SU-DHL-6 (cell line): Measurements from ENCODE around the gene TNP1.

Experiments
- H2AFZ ChIP-seq: fragments of 200-600 bp; sonication (generic); 2 replicates; pipeline ENCODE4 v1.6.1; 2014; ENCODE audit warnings: low read depth, mild to moderate bottlenecking, moderate library complexity, mixed read lengths, antibody characterized with exemption, low read length; ENCODE audit not compliant: severe bottlenecking
- H3F3A ChIP-seq: fragments of 200-600 bp; shearing (Covaris generic); 2 replicates; pipeline ENCODE4 v1.6.0; 2016; ENCODE audit warnings: antibody characterized with exemption, mild to moderate bottlenecking; ENCODE audit not compliant: insufficient read depth
- H3K27ac ChIP-seq: fragments of 200-600 bp; sonication (generic); 2 replicates; pipeline ENCODE4 v1.5.1; 2016; ENCODE audit warnings: low read depth, mild to moderate bottlenecking, low read length, moderate library complexity, mixed read lengths
- H3K27me3 ChIP-seq: fragments of 200-600 bp; sonication (generic), shearing (Covaris generic); 2 replicates; pipeline ENCODE4 v1.6.0; 2014; ENCODE audit warnings: mild to moderate bottlenecking, low read length
- H3K36me3 ChIP-seq: fragments of 200-600 bp; sonication (generic); 2 replicates; pipeline ENCODE4 v1.6.1; 2014; ENCODE audit warnings: mild to moderate bottlenecking, low read length, mixed read lengths
- H3K4me2 ChIP-seq: fragments of 300-600, 200-600 bp; shearing (Covaris generic), sonication (generic); 2 replicates; pipeline ENCODE4 v1.6.0; 2014; ENCODE audit warnings: low read length, low read depth, mild to moderate bottlenecking; ENCODE audit not compliant: poor library complexity, severe bottlenecking
- H3K4me3 ChIP-seq: fragments of 200-600 bp; sonication (generic); 2 replicates; pipeline ENCODE4 v1.5.1; 2014; ENCODE audit warnings: antibody characterized with exemption, low read length, mild to moderate bottlenecking, mixed read lengths; ENCODE audit not compliant: insufficient read depth, poor library complexity, severe bottlenecking
- H3K79me2 ChIP-seq: fragments of 200-600 bp; sonication (generic); 2 replicates; pipeline ENCODE4 v1.6.1; 2014; ENCODE audit warnings: mild to moderate bottlenecking, low read length, moderate library complexity; ENCODE audit not compliant: insufficient read depth
- H3K9ac ChIP-seq: fragments of 200-600 bp; sonication (generic); 2 replicates; pipeline ENCODE4 v1.7.0; 2014; ENCODE audit warnings: mild to moderate bottlenecking, low read length
- H3K9me2 ChIP-seq: fragments of 200-600 bp; sonication (generic); replicated peaks from 2 replicates; pipeline ENCODE4 v1.6.1; 2014; ENCODE audit warnings: low read length; ENCODE audit not compliant: insufficient read depth
- H3K9me3 ChIP-seq: fragments of 200-600 bp; sonication (generic); 2 replicates; pipeline ENCODE4 v1.6.1; 2014; ENCODE audit warnings: low read length, mixed read lengths; ENCODE audit not compliant: insufficient read depth
- H4K20me1 ChIP-seq: fragments of 200-600 bp; sonication (generic); 2 replicates; pipeline ENCODE4 v1.6.1; 2014; ENCODE audit warnings: low read depth, mild to moderate bottlenecking, antibody characterized with exemption, low read length, moderate library complexity, mixed read lengths
- EZH2phosphoT487 ChIP-seq: fragments of 200-600 bp; sonication (generic), shearing (Covaris generic); conservative IDR thresholded peaks from 2 replicates; pipeline ENCODE4 v1.6.1; 2018; ENCODE audit warnings: mild to moderate bottlenecking, antibody characterized with exemption, low read length, moderate library complexity, mixed read lengths
- TF ChIP-seq, protein P1 (sequence below): fragments of 200-600 bp; sonication (generic); IDR thresholded peaks from one replicate; pipeline ENCODE4 v1.5.1; 2017; ENCODE audit warnings: antibody characterized with exemption, mild to moderate bottlenecking, low read length, moderate library complexity; ENCODE audit not compliant: insufficient read depth, poor library complexity, severe bottlenecking

The TNP1 gene

DNA sequence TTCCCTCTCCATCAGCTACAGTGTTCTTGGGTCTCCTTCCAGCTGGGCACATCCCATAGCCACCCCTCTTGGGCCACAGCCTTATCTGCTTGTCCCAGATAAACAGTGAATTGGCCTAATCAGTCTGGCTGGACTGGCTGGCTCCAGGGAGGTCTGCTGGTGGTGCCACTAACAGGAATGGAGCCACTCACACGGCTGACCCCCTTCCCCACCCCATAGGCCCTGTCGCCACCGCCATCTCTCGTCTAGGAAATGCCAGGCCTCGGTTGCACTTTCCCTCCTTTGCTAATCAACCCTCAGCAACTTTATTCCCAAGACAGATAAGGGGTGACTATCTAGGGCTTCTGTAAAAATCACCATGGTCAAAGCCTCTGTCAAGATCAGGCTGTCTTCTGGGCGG lies 23.0 kb upstream of the TNP1 start:
- H3K4me3 ChIP-seq: no peak overlapping the region
- TF ChIP-seq, protein P1, sequence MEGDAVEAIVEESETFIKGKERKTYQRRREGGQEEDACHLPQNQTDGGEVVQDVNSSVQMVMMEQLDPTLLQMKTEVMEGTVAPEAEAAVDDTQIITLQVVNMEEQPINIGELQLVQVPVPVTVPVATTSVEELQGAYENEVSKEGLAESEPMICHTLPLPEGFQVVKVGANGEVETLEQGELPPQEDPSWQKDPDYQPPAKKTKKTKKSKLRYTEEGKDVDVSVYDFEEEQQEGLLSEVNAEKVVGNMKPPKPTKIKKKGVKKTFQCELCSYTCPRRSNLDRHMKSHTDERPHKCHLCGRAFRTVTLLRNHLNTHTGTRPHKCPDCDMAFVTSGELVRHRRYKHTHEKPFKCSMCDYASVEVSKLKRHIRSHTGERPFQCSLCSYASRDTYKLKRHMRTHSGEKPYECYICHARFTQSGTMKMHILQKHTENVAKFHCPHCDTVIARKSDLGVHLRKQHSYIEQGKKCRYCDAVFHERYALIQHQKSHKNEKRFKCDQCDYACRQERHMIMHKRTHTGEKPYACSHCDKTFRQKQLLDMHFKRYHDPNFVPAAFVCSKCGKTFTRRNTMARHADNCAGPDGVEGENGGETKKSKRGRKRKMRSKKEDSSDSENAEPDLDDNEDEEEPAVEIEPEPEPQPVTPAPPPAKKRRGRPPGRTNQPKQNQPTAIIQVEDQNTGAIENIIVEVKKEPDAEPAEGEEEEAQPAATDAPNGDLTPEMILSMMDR: no peak
- H3K9me2 ChIP-seq: no peaks in the 10 kb centered on the region

DNA sequence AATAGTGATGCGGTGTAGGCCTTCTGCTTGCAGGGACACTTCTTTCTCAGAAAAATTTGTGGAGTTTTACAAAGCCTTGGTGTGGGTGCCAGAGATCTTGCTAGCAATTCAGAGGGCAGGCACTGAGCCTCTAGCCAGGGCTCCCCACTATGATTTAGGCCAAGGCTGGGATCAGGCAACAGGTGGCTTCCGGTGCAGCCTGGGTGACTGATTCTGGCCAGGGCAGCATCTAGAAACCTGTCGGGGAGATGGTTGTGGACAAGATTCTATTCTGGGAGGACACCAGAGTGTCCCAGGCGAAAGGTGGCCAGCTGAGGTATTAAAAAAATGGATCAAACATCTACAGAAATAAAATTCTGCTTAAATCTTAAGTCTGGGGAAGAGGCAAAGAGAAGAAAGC lies 21.5 kb upstream of the TNP1 start:
- no peaks in the 10 kb centered on the region for H4K20me1 ChIP-seq

More for the DNA sequence above, 23.0 kb upstream of the TNP1 start:
- Histone ChIP-seq H3K9ac (no peak overlapping the region), H3K79me2 (no peaks in the 10 kb centered on the region), H3K9me3 (no peaks in the 10 kb centered on the region), H3K27me3 (no peaks in the 10 kb centered on the region), H2AFZ (no peak overlapping the region), H3K27ac (no peak overlapping the region), H3K36me3 (no peaks in the 10 kb centered on the region), H3K4me2 (no peak overlapping the region), H3F3A (no peaks in the 10 kb centered on the region), H4K20me1 (no peaks in the 10 kb centered on the region)

DNA sequence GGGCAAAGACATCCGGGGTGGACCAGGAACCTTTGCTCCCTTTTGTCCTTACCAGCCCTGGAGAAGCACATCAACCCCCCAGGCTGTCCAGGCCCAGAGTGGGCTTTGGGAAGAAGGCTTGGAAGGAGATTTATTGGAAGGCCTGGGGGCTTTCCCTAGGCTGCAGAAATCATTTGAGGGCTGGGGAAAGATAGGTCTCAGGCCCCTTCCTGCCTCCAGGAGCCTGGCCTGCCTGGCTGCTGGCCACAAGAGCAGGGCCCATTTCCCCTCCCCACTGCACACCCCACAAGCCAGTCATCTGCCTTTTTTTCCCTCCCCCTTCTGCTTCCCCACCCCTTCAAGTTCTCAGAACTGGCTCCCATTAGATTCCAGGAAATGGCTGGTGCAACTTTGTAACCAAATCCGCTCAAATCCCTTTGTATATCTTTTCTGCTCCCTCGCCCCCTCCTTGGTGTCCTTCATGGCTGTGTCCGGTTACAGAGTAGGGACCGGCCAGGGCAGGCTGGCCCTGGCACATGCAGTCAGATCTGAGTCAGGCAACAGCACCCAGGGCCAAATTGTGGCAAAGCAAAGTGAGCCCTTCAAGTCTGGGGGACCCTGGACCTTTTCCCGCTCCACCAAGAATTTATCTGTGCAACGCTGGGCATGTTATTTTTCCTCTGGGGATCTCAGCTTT lies 20.8 kb upstream of the TNP1 start:
- TF ChIP-seq, protein P1: no peak
- TF ChIP-seq EZH2phosphoT487: no peak
- Histone ChIP-seq H3K79me2 (no peaks in the 10 kb centered on the region), H3K9me3 (no peaks in the 10 kb centered on the region), H4K20me1 (no peaks in the 10 kb centered on the region), H3K27ac (no peak overlapping the region), H3K27me3 (no peaks in the 10 kb centered on the region), H3K9me2 (no peaks in the 10 kb centered on the region), H3K9ac (no peak overlapping the region), H3K36me3 (no peaks in the 10 kb centered on the region), H3K4me3 (no peak overlapping the region), H2AFZ (no peak overlapping the region), H3F3A (no peaks in the 10 kb centered on the region), H3K4me2 (no peak overlapping the region)

More for the DNA sequence above, 21.5 kb upstream of the TNP1 start:
- no peak overlapping the region for H3K4me2 ChIP-seq
- no peaks in the 10 kb centered on the region for H3K9me3 ChIP-seq
- H3K36me3 ChIP-seq: no peaks in the 10 kb centered on the region
- H2AFZ ChIP-seq: no peak overlapping the region
- H3K27me3 ChIP-seq: no peaks in the 10 kb centered on the region
- TF ChIP-seq, protein P1: no peak
- no peak for TF ChIP-seq EZH2phosphoT487
- no peaks in the 10 kb centered on the region for H3F3A ChIP-seq
- no peak overlapping the region for H3K9ac ChIP-seq
- no peak overlapping the region for H3K4me3 ChIP-seq
- H3K9me2 ChIP-seq: no peaks in the 10 kb centered on the region
- H3K79me2 ChIP-seq: no peaks in the 10 kb centered on the region
- no peak overlapping the region for H3K27ac ChIP-seq
